ENCODE results near the gene FAM181A. TPM values are rescaled to one million over a fixed set of nuclear protein-coding genes. Genes with fewer than 3 reads are reported as not detected.

Gene FAM181A
- total and polyA plus RNA-seq, 2 of the 4 experiments (the other 2 are of a cell fraction): not detected

Small RNAs within 50 kb of the gene (microRNA-seq; reads per million reads assigned to microRNA genes)
- 0 reads per million in 2 experiments for gene MIR4506 (ENCODE audit: insufficient read depth in 1 of 2, insufficient read length in 1 of 2, unreplicated experiment in 1 of 2)

Small RNAs within 50 kb of the gene (small RNA-seq; reads per million reads assigned to genes)
- gene MIR4506: 0 reads per million in 5 experiments

Other genes with a start within 250 kb of the FAM181A start
- gene PRIMA1, start 138.9 kb upstream of the FAM181A start, total RNA-seq (2012; rRNA removed): not detected in 2 replicates
- not detected in 2 replicates for gene PRIMA1, start 138.9 kb upstream of the FAM181A start, polyA plus RNA-seq (2012; rRNA removed)
- 0.54 and 0.83 TPM in 2 replicates for gene ASB2, start 49.2 kb downstream of the FAM181A start, total RNA-seq (2012; rRNA removed)
- 0.77 and 0.98 TPM in 2 replicates for gene ASB2, start 49.2 kb downstream of the FAM181A start, polyA plus RNA-seq (2012; rRNA removed)
- not detected in 2 replicates for gene CCDC197, start 70.0 kb downstream of the FAM181A start, total RNA-seq (2012; rRNA removed)
- not detected in 2 replicates for gene CCDC197, start 70.0 kb downstream of the FAM181A start, polyA plus RNA-seq (2012; rRNA removed)
- gene OTUB2, start 99.0 kb downstream of the FAM181A start, total RNA-seq (2012; rRNA removed): 2.2 and 2.5 TPM in 2 replicates
- 1.0 and 1.1 TPM in 2 replicates for gene OTUB2, start 99.0 kb downstream of the FAM181A start, polyA plus RNA-seq (2012; rRNA removed)
- gene DDX24, start 153.9 kb downstream of the FAM181A start, total RNA-seq (2012; rRNA removed): 152 and 155 TPM in 2 replicates
- 126 and 134 TPM in 2 replicates for gene DDX24, start 153.9 kb downstream of the FAM181A start, polyA plus RNA-seq (2012; rRNA removed)
- gene IFI27L1, start 154.0 kb downstream of the FAM181A start, total RNA-seq (2012; rRNA removed): 10.8 and 13.3 TPM in 2 replicates
- 22.5 and 24.3 TPM in 2 replicates for gene IFI27L1, start 154.0 kb downstream of the FAM181A start, polyA plus RNA-seq (2012; rRNA removed)
- under 0.01 TPM in 1 of 2 replicates, not detected in the other for gene IFI27, start 183.4 kb downstream of the FAM181A start, total RNA-seq (2012; rRNA removed)
- gene IFI27, start 183.4 kb downstream of the FAM181A start, polyA plus RNA-seq (2012; rRNA removed): 0.60 and 1.2 TPM in 2 replicates
- 43.0 and 111 TPM in 2 replicates for gene IFI27L2, start 202.3 kb downstream of the FAM181A start, total RNA-seq (2012; rRNA removed)
- gene IFI27L2, start 202.3 kb downstream of the FAM181A start, polyA plus RNA-seq (2012; rRNA removed): 187 and 261 TPM in 2 replicates
- 0.36 and 0.56 TPM in 2 replicates for gene PPP4R4, start 247.0 kb downstream of the FAM181A start, total RNA-seq (2012; rRNA removed)
- gene PPP4R4, start 247.0 kb downstream of the FAM181A start, polyA plus RNA-seq (2012; rRNA removed): 0.13 and 0.17 TPM in 2 replicates